SK-N-DZ (cell line): ENCODE measurements around the gene TUFT1.
"Not testable (repeated sequence)": the region's sequence is repeated elsewhere in the genome, so short reads cannot be mapped to it uniquely, and the experiment has no call there.

Source experiments
- DNase-seq: peaks from one replicate; pipeline ENCODE4 v3.0.0-alpha.2; 2015; ENCODE audit warnings: low spot score

The TUFT1 gene

DNA sequence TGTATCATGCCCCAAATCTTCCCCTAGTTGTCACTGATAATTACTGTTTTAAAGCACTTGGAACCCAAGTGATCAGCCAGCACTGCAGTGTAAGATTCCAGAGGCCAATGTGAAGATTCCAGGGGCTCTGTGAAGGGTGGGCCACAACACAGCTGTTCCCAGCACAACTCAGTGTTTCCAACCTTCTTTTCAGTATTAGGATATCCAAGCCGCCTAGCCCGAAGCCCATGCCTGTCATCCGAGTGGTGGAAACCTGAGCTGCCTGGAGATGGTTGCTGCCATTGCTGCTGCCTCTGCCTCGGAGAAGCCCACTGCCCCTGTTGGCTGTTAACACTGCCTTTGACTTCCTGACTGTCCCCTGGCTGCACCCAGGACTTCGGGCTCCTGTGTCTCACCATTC, 41.3 kb downstream of the TUFT1 start:
- no peak for DNase-seq

DNA sequence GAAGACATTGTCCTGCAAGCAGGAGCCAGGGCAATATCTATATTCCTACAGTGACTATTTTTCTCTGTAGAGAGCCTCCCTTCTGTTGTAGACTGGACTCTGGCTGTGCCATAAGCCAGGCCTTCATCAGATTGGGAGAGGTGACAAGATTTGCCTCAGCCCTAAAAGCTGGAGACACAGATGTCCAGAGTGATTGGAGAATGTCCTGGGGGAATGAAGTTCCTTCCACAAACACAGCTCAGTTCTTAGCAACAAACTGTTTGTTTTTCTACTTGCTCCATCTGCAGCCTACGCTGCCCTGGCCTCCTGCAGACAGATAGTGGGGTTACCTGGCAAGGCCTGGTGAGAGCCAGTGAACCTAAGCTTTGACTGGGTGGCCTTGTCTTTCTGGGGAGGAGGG, 41.8 kb downstream of the TUFT1 start:
- no peak for DNase-seq

DNA sequence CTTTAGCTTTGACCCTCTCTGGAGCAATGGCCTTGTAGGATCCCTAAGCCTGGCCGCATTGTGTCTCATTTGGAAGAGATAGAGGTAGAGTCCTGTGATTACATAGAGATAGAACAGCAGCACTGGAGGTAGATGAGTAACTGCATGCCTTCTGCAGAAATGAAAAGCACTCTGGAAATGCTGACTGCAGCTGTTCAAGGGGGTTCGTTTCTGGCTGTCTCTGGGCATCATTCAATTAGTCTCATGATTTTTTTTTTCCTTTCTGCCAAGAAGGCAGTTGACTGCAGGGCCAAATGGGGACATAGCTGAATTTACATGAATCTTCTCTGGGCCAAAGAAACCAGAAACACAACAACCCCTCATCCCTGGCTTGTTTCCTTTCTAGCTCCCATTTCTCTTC, 43.7 kb downstream of the TUFT1 start:
- DNase-seq, result no peak

DNA sequence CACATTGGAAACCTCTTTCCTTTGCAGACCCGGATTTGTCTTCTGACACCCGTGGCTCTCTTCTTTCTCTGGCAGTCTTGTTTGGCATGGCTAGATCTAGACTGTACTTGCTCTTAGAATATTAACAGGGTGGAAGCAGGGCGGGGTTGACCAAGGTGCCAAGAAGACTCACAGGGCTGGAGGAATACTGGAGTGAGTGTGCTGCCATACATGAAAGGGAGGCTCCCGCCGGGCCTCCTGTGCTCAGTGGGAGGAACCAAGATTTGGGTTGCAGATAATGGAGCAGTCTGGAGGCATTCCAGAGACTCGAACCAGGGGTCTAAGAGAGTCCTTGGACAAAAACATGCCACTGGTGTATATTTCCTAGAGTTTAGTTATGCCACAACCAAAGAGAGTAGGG, 44.2 kb downstream of the TUFT1 start:
- no peak for DNase-seq

DNA sequence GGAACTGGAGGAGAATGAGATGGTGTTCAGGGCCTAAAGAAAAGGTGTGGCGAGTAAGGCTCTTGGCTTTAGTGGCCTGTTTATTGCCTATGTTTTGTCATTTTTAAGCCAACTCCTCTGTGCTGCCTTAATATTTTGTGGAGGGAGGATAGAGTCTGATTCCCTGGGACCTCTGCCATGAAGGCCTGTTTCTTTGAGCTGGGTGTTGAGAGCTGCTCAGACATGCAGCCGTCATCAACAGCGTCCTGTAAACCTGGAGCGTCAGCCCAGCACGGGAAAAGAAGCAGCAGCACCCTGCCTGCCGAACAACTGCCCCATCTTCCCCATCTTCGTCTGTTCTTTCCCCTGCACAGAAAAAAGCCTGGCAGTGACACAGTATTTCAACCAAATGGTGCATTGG, 44.7 kb downstream of the TUFT1 start:
- DNase-seq, result no peak

DNA sequence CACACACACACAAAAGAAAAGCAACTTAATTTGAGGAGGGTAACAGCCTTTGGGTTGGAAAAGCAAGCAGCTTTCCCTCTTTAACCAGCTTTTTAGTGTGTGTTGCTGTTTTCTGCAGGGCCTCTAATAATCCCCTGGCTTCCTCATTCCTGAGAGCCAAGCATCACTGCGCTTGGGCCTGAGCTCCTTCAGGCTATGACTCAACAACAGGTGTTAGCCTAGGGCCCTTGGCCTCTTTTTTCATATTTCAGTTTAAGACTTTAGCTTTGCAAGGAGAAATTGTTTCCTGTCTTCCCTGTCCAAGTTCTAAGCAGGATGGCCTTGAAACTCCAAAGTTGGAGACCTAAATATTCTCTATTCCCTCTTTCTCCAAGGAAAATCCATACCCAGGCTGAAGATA, 45.5 kb downstream of the TUFT1 start:
- DNase-seq, result no peak

DNA sequence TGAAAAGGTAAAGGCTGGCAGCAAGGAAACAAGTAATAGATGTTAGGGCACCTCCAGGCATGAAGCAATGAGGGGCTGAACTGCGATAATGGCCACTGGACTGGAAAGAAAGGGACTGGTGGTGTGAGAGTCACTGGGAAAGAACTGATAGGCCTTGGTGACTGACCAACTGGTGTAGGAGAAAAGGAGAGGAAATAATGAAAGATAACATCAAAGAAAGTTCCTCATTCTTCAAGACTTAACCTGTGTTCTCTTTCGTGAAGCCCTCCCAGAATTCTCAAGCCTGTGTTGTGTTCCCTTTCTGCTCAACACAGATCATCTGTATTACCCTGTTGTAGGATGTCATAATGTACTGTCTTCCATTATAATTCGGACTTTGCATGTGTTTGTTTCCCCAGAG, 50.9 kb downstream of the TUFT1 start:
- DNase-seq, result no peak

DNA sequence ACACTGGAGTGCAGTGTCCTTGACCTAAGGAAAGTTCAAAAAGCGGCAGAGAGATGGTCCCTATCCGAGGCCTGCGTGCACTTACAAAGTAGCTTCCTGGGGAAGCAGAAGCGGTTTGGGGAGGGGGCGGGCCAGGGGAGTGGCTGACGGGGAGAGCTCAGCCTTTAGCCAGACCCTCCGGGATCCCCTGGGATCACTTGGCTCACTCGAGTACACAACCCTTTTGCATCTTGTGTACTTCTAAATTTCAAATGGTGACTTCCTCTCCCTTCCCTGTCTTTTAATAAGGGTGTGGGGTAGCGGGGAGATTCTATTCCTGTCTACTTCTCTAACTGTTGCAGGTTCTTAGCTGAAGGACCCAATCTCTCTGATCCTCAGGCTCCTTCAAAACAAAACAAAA, 53.6 kb downstream of the TUFT1 start:
- DNase-seq, result no peak

DNA sequence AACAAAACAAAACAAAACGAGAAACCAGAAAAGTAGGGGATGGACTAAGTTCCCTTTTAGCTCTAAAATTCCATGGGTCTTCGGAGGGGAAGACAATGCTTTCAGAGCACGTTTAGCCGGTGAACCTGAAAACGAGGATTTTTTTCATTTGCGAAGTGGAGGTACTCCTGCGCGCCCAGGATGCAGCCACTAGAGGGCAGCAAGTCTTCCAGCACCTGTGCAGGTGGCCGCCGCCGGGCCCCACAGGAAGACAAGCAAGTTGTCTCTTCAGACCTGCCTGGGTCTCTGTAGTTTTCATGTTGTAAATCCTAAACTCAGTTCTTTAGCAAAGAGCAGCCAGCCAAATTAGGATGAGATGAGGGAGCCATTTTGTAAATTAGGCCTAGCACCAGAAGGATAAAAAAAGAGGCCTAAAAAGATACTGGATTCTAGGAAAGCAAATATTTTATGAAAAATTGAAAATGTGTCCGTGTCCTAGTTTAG, 54.1 kb downstream of the TUFT1 start:
- DNase-seq, result peak; percentile 76

DNA sequence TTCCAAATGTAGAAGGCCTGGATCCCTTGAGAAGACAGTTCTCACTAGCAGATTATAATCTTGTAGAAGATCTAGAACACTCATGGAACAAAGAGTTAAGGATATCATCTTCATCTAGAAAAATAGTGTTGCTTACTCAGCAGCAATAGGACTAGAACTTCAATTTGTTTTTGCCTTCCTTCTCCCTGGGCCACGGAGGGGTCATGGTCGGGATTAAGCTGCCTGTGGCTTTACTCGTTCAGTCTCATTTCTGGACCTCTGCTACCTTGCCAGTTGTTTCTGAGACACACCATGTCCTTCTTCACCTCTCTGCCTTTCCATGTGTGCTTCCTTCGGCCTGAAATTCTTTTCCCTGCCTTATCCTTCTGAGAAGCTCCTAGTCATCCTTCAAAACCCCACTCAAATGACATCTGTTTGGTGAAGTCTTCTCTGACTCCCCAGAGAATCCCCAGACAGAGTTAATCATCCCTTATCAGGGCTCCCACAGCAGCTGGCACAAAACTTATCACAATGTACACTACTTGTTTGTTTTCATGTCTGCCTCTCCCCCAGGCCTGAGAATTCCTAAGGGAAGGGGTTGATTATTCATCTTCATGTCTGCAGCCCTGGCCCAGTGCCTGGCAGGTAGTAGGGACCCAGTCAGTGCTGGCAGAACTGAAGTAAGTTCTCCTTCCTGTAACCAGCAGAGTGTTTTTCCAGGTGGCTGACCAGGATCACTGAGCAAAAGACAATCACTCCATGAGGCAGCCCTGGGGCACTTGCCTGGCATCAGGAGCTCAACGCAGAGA, 56.3 kb downstream of the TUFT1 start:
- peak; percentile 28 for DNase-seq

DNA sequence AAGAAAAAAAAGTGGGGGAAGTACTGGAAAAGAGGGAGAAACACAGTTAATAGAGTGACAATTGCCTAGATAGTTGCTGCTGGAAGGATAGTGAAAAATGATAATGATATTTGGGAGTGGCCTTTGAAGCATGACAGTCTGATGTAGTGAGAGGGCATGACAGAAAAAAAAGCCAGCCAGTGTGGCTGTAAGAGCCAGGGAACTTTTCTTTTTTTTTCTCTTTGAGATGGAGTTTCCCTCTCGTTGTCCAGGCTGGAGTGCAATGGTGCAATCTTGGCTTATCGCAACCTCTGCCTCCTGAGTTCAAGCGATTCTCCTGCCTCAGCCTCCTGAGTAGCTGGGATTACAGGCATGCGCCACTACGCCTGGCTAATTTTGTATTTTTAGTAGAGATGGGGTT, 62.4 kb downstream of the TUFT1 start:
- not testable (repeated sequence) for DNase-seq

DNA sequence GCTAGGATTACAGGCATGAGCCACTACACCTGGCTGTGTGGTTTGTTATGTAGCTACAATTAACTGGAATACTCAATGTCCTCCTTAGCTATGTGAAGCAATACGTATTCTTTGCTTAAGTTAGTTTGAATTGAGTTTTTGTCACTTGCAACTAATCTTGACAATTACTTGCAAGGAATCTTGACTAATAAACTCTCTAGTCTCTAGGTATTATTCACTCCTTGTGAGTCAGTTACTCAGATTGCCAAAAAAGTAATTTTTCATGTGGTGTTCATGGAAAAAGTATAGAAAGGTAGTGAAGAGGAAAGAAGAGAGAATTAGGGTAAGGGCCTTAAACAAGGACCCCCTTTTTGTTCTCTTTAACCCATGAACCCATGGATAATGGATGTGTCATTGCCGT, 64.2 kb downstream of the TUFT1 start:
- DNase-seq, result no peak

DNA sequence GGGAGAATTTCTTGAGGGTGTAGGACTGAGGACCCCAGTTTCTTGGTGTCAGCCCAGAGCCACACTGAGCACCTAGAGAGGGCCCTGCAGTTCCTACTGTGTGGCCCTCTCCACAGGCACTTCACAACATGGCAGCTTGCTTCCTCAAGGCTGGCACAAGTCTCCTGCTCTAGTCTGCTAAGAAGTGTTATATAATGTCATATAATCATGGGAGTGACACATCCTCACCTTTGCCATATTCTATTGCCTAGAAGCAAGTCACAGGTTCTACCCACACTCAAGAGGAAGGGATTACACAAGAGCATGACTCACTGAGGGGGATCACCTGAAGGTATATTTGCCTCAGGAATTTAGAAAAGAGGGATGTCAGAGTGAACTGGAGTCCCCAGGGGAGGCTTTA, 66.3 kb downstream of the TUFT1 start:
- DNase-seq, result no peak

DNA sequence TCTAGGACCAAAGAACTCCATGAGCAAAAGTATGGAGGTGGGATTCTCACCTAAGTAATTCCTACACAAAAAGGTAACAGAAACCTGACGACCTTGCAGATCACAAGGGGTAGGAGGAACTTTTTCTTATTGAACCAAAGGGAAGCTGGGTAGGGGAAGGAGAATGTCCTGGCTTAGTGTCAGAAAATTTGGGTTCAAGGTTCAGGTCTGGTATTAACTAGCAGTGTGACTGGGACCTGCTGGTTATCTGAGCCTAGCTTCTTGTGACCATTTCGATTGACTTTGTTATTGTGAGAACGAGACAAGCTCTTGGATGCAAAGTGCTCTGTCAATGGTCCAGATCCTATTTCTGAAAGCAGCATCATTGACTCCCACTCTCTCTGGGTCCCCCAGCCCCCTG, 66.7 kb downstream of the TUFT1 start:
- no peak for DNase-seq

DNA sequence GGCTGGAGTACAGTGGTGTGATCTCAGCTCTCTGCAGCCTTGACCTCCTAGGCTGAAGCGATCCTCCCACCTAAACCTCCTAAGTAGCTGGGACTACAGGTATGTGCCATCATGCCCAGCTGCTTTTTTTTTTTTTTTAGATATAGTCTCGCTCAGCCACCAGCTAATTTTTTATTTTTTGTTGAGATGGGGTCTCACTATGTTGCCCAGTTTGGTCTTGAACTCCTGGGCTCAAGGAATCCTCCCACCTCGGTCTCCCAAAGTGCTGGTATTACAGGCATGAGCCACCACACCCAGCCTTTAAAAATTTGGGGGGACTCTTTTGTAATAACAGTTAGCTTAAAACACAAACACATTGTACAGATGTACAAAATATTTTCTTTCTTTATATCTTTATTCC, 70.0 kb downstream of the TUFT1 start:
- no peak for DNase-seq

DNA sequence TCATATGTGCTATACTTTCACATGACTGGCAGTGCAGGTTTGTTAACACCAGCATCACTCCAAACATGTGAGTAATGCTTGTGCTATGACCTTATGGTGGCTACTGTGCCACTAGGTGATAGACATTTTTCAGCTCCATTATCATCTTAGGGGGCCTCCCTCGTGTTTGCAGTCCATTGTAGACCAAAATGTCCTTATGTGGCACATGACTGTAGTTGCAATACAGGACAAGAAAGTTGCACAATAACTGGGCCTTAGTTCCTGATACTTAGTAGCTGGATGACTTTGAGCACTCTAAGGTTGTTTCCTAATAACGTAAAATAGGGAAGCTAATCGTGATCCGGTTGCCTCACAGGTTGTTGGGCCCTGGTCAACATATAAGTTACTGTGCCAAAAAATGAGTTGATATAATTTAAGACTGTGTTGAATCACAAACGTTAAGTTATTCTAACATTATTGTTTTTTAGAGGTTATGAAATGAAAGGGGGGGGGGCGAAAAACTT, 71.2 kb downstream of the TUFT1 start:
- peak; percentile 35 for DNase-seq

DNA sequence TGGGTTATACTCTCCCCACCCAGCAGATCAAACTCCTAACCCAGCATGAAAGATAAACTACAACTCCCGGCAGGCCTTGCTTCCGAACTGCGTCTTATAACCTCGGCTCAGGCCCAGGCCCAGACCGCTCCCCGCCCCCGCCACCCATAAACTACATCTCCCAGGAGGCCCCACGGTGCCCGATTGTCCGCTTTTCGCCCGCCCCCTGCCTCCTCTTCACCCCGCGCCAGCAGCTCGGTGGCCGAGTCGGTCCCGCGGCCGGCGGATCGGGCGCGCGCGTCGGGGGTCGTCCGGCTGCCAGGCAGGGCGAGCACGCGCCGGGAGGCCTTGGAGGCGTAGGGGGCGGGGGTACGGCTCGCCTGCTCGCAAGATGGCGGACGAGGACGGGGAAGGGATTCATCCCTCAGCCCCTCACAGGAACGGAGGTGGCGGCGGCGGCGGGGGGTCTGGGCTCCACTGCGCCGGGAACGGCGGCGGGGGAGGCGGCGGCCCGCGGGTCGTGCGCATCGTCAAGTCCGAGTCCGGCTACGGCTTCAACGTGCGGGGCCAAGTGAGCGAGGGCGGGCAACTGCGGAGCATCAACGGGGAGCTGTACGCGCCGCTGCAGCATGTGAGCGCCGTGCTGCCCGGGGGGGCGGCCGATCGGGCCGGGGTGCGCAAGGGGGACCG, 71.9 kb downstream of the TUFT1 start, which contains the start of gene SNX27:
Gene SNX27 (plus strand): TSS at position 219 of the 669 bp plus-strand sequence. CDS start 152 bp downstream, at position 371.
- peak; percentile 97 for DNase-seq

DNA sequence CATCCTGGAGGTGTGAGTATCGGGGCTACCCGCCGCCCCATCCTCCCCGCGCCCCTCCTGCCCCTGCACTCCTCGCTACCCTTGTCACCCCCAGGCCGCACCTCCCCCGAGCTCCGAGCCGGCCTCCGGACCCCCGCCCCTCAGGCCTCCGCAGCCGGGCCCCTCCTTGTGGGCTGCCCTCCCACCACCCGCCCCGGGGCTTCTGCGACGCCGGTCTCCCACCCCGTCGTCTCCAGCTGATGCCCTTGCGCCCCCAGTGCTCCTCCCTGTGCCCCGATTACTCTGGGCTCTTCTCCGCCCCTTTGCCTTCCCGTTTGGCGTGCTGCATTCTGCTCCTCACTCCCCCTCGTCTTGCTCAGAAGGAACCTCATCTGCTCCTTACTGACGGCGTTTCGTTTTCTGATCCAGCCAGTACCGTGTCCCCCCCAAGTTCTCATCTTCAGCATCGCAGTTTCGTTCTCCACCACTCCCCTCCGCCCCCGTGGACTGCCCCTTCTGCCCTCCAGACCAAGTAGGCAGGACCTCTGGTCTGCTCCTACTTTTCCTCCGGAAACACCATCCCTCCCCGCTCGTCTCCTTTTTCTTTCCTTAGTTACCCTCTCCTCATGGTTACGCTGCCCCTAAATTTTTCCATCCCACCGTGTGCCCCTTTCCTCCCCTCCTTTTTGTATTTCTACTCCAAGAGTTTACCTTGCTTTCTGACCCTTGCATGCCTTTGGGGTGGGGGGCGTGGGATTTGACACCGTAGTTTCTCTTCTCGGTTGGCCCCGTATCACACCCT, 72.6 kb downstream of the TUFT1 start:
- DNase-seq, result no peak

DNA sequence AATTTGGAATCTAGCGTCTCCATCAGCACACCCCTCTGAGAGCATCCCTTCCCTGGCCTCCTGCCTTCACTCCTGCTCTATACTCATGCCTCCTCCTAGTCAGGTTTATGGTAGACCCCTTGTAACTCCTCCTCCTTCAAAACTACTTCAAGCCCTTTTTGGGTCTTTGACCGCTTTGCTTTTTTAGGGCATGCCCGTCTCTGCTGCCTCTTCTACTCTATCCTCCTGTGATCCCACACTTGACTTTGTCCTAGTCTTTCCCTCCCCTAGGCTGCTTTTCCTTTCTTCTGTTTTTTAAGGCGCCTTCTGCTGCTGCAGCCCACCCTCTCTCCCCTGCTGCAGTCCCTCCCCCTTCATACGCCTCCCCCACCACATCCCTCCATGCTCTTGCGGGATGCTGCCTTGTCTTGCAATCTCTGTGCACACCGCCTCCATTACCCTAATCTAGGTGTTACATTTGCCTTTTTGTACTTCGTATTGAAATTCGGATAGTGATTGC, 73.2 kb downstream of the TUFT1 start:
- DNase-seq, result peak; percentile 39

DNA sequence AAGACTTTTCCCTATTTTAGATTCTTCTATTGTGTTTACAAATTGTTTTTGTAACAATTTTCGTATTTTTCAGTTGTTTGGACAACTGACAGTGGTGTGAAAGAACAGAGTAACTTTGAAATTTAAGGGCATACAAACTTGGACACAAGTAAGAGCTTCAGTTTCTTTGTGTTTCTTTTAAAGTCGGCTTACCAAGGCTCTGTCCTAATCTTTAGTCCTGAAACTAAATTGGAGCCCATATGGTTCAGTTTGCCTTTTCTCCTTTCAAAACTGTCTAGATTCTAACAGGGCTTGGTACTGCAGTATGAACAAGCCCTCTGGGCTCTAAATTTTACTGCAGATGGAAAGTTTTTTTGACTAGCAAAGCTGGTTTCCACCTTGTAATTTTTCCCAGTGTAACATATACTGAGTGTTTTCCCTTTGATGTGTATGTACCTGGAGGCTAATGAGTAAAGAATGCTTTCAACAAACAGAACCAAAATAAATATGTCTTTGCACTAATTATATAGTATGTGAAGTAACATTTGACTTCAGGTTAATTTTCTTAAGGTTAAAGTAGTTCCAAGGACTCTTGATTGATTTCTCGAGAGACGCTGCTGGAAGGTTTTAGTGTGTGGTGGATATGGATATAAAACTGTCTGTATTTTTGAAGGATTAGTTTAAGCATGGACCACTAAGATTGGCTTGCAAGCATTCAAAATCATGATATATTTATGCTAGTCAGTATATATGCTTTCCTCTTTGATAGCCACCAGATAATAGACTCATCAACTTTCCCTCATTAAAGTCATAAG, 75.8 kb downstream of the TUFT1 start:
- no peak for DNase-seq

DNA sequence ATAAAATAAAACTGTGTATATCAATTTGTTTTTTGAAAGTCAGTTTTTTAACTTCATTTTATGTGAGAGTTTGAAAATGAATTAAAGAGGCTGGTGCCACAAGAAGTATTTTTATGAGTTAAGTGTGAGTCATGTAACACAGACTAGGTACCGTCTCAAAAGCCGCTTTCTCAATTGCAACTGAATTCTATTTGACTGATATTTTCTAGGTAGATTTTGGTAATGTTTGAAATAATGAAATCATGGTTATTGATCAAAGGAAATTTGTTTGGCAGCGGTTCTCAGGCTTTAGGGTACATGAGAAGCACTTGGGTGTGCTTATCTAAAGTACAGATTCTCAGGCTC, 76.4 kb downstream of the TUFT1 start:
- DNase-seq, result no peak
